Mononuclear cell (primary cell): ENCODE results near the gene PPP1R13L. TPM values are rescaled to one million over a fixed set of nuclear protein-coding genes. Genes with fewer than 3 reads are reported as not detected.
"Not testable (repeated sequence)": the region's sequence is repeated elsewhere in the genome, so short reads cannot be mapped to it uniquely, and the experiment has no call there.

Source experiments
- H3K27me3 ChIP-seq: 2 replicates; pipeline ENCODE4 v1.6.0; 2011; ENCODE audit warnings: low read length, control low read depth; ENCODE audit not compliant: insufficient read depth
- H3K4me1 ChIP-seq: 2 replicates; pipeline ENCODE4 v1.5.1; 2011; ENCODE audit warnings: mild to moderate bottlenecking, low read length, control low read depth; ENCODE audit not compliant: insufficient read depth
- H3K4me3 ChIP-seq: 2 replicates; pipeline ENCODE4 v1.5.1; 2011; ENCODE audit warnings: mild to moderate bottlenecking, low read length, moderate library complexity
- H3K9me3 ChIP-seq: 2 replicates; pipeline ENCODE4 v1.5.1; 2011; ENCODE audit warnings: low read depth, mild to moderate bottlenecking, control low read depth, low read length
- total RNA-seq: library from RNA; depleted of rRNA; stranded (reverse); fragments of >200 nt; gene quantifications from one replicate; pipeline ENCODE4 v1.2.3, GENCODE V29; 2012

PPP1R13L gene
- total RNA-seq, 1 donor: 0.52 TPM

GRCh38 chr19:45339629-45340028, 65.2 kb downstream of the PPP1R13L start:
- H3K4me1 ChIP-seq: peaks cover 8% of the 10 kb centered on the region
- H3K9me3 ChIP-seq: no peaks in the 10 kb centered on the region
- H3K27me3 ChIP-seq: peaks cover 18% of the 10 kb centered on the region
- H3K4me3 ChIP-seq: no peak overlapping the region

GRCh38 chr19:45336696-45337251, 68.1 kb downstream of the PPP1R13L start:
- Histone ChIP-seq H3K4me1 (peaks cover 8% of the 10 kb centered on the region), H3K27me3 (peaks cover 16% of the 10 kb centered on the region), H3K4me3 (no peak overlapping the region), H3K9me3 (no peaks in the 10 kb centered on the region)

GRCh38 chr19:45334881-45335280, 70.0 kb downstream of the PPP1R13L start:
- not testable (repeated sequence) for H3K27me3 ChIP-seq, H3K4me1 ChIP-seq, H3K9me3 ChIP-seq, H3K4me3 ChIP-seq

GRCh38 chr19:45333609-45334303, 71.1 kb downstream of the PPP1R13L start:
- Histone ChIP-seq H3K4me3 (no peak overlapping the region), H3K4me1 (no peaks in the 10 kb centered on the region), H3K9me3 (no peaks in the 10 kb centered on the region), H3K27me3 (no peaks in the 10 kb centered on the region)

- Histone ChIP-seq H3K27me3 (no peaks in the 10 kb centered on the region), H3K9me3 (no peaks in the 10 kb centered on the region), H3K4me1 (no peaks in the 10 kb centered on the region), H3K4me3 (no peak overlapping the region)
These were observed 73.5 kb downstream of the PPP1R13L start for GRCh38 chr19:45331411-45331810.

Other genes starting within 250 kb of the PPP1R13L start
- gene NKPD1, start 244.1 kb downstream of the PPP1R13L start, total RNA-seq: 0.84 TPM
- gene TRAPPC6A, start 226.8 kb downstream of the PPP1R13L start, total RNA-seq: 30.9 TPM
- 7.3 TPM for gene BLOC1S3, start 226.3 kb downstream of the PPP1R13L start, total RNA-seq
- 0.31 TPM for gene EXOC3L2, start 159.7 kb downstream of the PPP1R13L start, total RNA-seq
- 12.9 TPM for gene MARK4, start 153.8 kb downstream of the PPP1R13L start, total RNA-seq
- not detected for gene CKM, start 82.2 kb downstream of the PPP1R13L start, total RNA-seq
- gene KLC3, start 64.3 kb downstream of the PPP1R13L start, total RNA-seq: 0.21 TPM
- 4.2 TPM for gene ERCC2, start 34.5 kb downstream of the PPP1R13L start, total RNA-seq
- 0.10 TPM for gene POLR1G, start 1.6 kb upstream of the PPP1R13L start, total RNA-seq
- gene ERCC1, start 18.8 kb upstream of the PPP1R13L start, total RNA-seq: 33.6 TPM
- 337 TPM for gene FOSB, start 62.9 kb upstream of the PPP1R13L start, total RNA-seq
- gene RTN2, start 92.0 kb upstream of the PPP1R13L start, total RNA-seq: 1.5 TPM
- gene PPM1N, start 93.4 kb upstream of the PPP1R13L start, total RNA-seq: 4.3 TPM
- 95.8 TPM for gene VASP, start 102.4 kb upstream of the PPP1R13L start, total RNA-seq
- gene OPA3, start 179.7 kb upstream of the PPP1R13L start, total RNA-seq: 3.4 TPM
- gene GPR4, start 197.1 kb upstream of the PPP1R13L start, total RNA-seq: not detected
- gene EML2, start 234.3 kb upstream of the PPP1R13L start, total RNA-seq: 13.9 TPM